Trophoblast cell (in vitro differentiated cells and primary cell): ENCODE measurements around the gene HOXA9.

ENCODE experiments used
- DNase-seq, 2 donors: peaks; one replicate each; pipeline ENCODE4 v3.0.0-alpha.2; 2016
- H2AFZ ChIP-seq: 2 replicates; pipeline ENCODE4 v1.6.1; 2013; ENCODE audit warnings: low read length, moderate library complexity, mild to moderate bottlenecking; ENCODE audit not compliant: insufficient read depth, poor library complexity
- H2AK5ac ChIP-seq: 2 replicates; pipeline ENCODE4 v1.6.1; 2013; ENCODE audit warnings: mild to moderate bottlenecking, low read length
- H2BK120ac ChIP-seq: 2 replicates; pipeline ENCODE4 v1.6.1; 2013; ENCODE audit warnings: low read length, mild to moderate bottlenecking, moderate library complexity; ENCODE audit not compliant: insufficient read depth, poor library complexity
- H2BK12ac ChIP-seq: 2 replicates; pipeline ENCODE4 v1.6.1; 2013; ENCODE audit warnings: mild to moderate bottlenecking, low read length, moderate library complexity
- H2BK5ac ChIP-seq: 2 replicates; pipeline ENCODE4 v1.6.1; 2013; ENCODE audit warnings: low read length, low read depth, moderate library complexity, mild to moderate bottlenecking; ENCODE audit not compliant: poor library complexity
- H3K14ac ChIP-seq: 2 replicates; pipeline ENCODE4 v1.6.1; 2013; ENCODE audit warnings: mild to moderate bottlenecking, low read length
- H3K18ac ChIP-seq: 2 replicates; pipeline ENCODE4 v1.6.1; 2013; ENCODE audit warnings: mild to moderate bottlenecking, low read length
- H3K23ac ChIP-seq: 2 replicates; pipeline ENCODE4 v1.6.1; 2013; ENCODE audit warnings: low read length
- H3K27ac ChIP-seq: 2 replicates; pipeline ENCODE4 v1.5.1; 2013; ENCODE audit warnings: low read depth, mild to moderate bottlenecking, inconsistent platforms, low read length, moderate library complexity
- H3K27me3 ChIP-seq: 2 replicates; pipeline ENCODE4 v1.6.1; 2013; ENCODE audit warnings: inconsistent platforms, mild to moderate bottlenecking, low read length, moderate library complexity; ENCODE audit not compliant: insufficient read depth
- H3K36me3 ChIP-seq, 2 experiments: 1 replicate in 1 of 2; 2 replicates in 1 of 2; pipeline ENCODE4 v1.6.1; 2013; ENCODE audit warnings: low read length in 2 of 2, mild to moderate bottlenecking in 2 of 2, moderate library complexity in 1 of 2; ENCODE audit not compliant: insufficient read depth in 2 of 2, control insufficient read depth in 1 of 2
- H3K4ac ChIP-seq: 2 replicates; pipeline ENCODE4 v1.6.1; 2013; ENCODE audit warnings: low read depth, mild to moderate bottlenecking, low read length, moderate library complexity
- H3K4me1 ChIP-seq, 2 experiments: 1 replicate in 1 of 2; 2 replicates in 1 of 2; pipeline ENCODE4 v1.6.1; 2013; ENCODE audit warnings: low read length in 2 of 2, mild to moderate bottlenecking in 2 of 2, moderate library complexity in 1 of 2; ENCODE audit not compliant: insufficient read depth in 2 of 2, control insufficient read depth in 1 of 2
- H3K4me2 ChIP-seq: 2 replicates; pipeline ENCODE4 v1.6.1; 2013; ENCODE audit warnings: inconsistent platforms, mild to moderate bottlenecking, low read length, moderate library complexity
- H3K4me3 ChIP-seq: 2 replicates; pipeline ENCODE4 v1.5.1; 2013; ENCODE audit warnings: mild to moderate bottlenecking, low read depth, low read length, inconsistent platforms
- H3K79me1 ChIP-seq: one replicate; pipeline ENCODE4 v1.6.1; 2013; ENCODE audit warnings: low read length
- H3K79me2 ChIP-seq: 2 replicates; pipeline ENCODE4 v1.6.1; 2013; ENCODE audit warnings: low read length, mild to moderate bottlenecking; ENCODE audit not compliant: control insufficient read depth, insufficient read depth, poor library complexity
- H3K9ac ChIP-seq: 2 replicates; pipeline ENCODE4 v1.6.1; 2013; ENCODE audit warnings: mild to moderate bottlenecking, low read length
- H3K9me3 ChIP-seq: 2 replicates; pipeline ENCODE4 v1.6.1; 2013; ENCODE audit warnings: low read depth, mild to moderate bottlenecking, control low read depth, inconsistent platforms, low read length; ENCODE audit not compliant: insufficient read depth
- H4K12ac ChIP-seq: 2 replicates; pipeline ENCODE4 v1.6.1; 2013; ENCODE audit warnings: low read depth, mild to moderate bottlenecking, low read length, moderate library complexity
- H4K8ac ChIP-seq: 2 replicates; pipeline ENCODE4 v1.6.1; 2013; ENCODE audit warnings: low read depth, mild to moderate bottlenecking, low read length, moderate library complexity
- H4K91ac ChIP-seq: one replicate; pipeline ENCODE4 v1.6.1; 2013; ENCODE audit warnings: low read depth, mild to moderate bottlenecking, low read length, moderate library complexity
- WGBS: extraction: QIAGEN DNeasy Blood & Tissue Kit; methylation state at CpG from one replicate; pipeline ENCODE4 v1.1.7; 2013; ENCODE audit warnings: missing lambda C conversion rate; ENCODE audit not compliant: insufficient read length, insufficient coverage; ENCODE audit errors: extremely low coverage; 5-methylcytosine and 5-hydroxymethylcytosine counted together

The HOXA9 gene

DNA sequence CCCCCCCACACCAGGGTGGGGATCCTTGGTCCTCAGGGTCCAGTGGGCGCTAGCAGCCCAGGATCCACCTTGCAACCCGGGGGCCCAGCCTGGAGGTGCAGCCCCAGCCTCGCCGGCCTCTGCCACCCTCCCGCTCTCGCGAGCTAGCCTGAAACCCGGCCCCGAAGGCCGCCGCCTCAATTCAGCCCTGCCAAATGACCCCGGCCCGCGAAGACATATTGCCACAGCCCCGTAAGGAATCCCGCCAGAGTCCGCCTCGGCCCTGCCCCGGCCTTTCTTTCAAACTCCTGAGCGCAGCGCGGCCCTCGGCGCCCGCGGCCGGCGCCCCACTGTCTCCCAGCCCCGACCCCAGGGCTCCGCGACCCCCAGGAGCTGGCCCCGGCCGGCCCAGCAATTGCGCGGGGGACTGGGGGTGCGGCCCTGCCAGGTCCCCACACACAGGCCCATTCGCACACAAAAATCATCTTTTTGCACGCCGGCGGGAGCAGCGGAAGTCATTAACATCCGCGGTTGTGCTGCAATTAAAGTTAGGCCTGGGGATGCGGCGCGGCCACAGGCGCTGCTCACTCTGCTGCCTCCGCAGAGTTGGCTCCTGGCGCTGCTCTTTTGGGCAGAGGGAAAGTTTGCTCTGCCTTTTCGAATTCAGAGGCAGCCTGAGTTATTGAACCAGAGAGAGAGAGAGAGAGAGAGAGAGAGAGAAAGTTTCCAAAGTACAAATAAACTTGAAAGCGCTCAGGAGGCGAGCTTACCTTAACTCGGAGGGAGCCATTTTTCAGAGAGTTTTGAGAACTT lies 25.8 kb downstream of the HOXA9 start:
- Histone ChIP-seq H2BK5ac (no peak overlapping the region), H2AFZ (no peak overlapping the region), H3K4me1 (peaks cover 3 to 11% of the 10 kb centered on the region in 2 experiments), H3K18ac (no peak overlapping the region), H2AK5ac (no peak overlapping the region), H4K91ac (no peak overlapping the region), H3K14ac (no peak overlapping the region), H4K8ac (no peak overlapping the region), H3K4ac (no peak overlapping the region), H3K79me1 (no peaks in the 10 kb centered on the region), H3K23ac (no peak overlapping the region), H3K79me2 (no peaks in the 10 kb centered on the region), H2BK12ac (no peak overlapping the region), H3K4me2 (no peak overlapping the region), H3K9me3 (peaks cover 8% of the 10 kb centered on the region), H4K12ac (no peak overlapping the region), H3K27me3 (peaks cover 86% of the 10 kb centered on the region), H3K27ac (no peak overlapping the region), H3K4me3 (no peak overlapping the region), H2BK120ac (no peak overlapping the region), H3K9ac (no peak overlapping the region), H3K36me3 (no peaks in the 10 kb centered on the region)
- WGBS = no CpG with 5 or more reads among the region's 53 CpGs
- DNase-seq = no peak

GRCh38 chr7:27138985-27139333 lies 26.4 kb downstream of the HOXA9 start:
- Histone ChIP-seq H3K4me3 (no peak overlapping the region), H3K9ac (no peak overlapping the region), H3K14ac (no peak overlapping the region), H3K79me1 (no peaks in the 10 kb centered on the region), H3K9me3 (peaks cover 6% of the 10 kb centered on the region), H4K8ac (no peak overlapping the region), H3K23ac (no peak overlapping the region), H3K18ac (no peak overlapping the region), H4K91ac (no peak overlapping the region), H3K36me3 (no peaks in the 10 kb centered on the region), H2AK5ac (no peak overlapping the region), H3K4ac (no peak overlapping the region), H4K12ac (no peak overlapping the region), H2BK12ac (no peak overlapping the region), H3K27ac (no peak overlapping the region), H2BK120ac (no peak overlapping the region), H2BK5ac (no peak overlapping the region), H3K27me3 (peaks cover 83% of the 10 kb centered on the region), H3K4me1 (peaks cover 3 to 11% of the 10 kb centered on the region in 2 experiments), H2AFZ (no peak overlapping the region), H3K79me2 (no peaks in the 10 kb centered on the region), H3K4me2 (no peak overlapping the region)
- no CpG with 5 or more reads among the region's 11 CpGs for WGBS
- no peak for DNase-seq

- peaks cover 2% of the 10 kb centered on the region for H3K9me3 ChIP-seq
- no peak overlapping the region for H2BK12ac ChIP-seq
- no peak overlapping the region for H3K9ac ChIP-seq
- H3K4me3 ChIP-seq = no peak overlapping the region
- H4K91ac ChIP-seq = no peak overlapping the region
- H3K27ac ChIP-seq = no peak overlapping the region
- no peaks in the 10 kb centered on the region for H3K36me3 ChIP-seq
- H2AFZ ChIP-seq = no peak overlapping the region
- H3K79me2 ChIP-seq = no peaks in the 10 kb centered on the region
- no peaks in the 10 kb centered on the region for H3K79me1 ChIP-seq
- H4K12ac ChIP-seq = no peak overlapping the region
- H2BK120ac ChIP-seq = no peak overlapping the region
- H3K4me1 ChIP-seq = peaks cover 3 to 7% of the 10 kb centered on the region in 2 experiments
- no peak overlapping the region for H3K4ac ChIP-seq
- no peak overlapping the region for H2BK5ac ChIP-seq
- no peak for DNase-seq
- no peak overlapping the region for H3K23ac ChIP-seq
- H3K14ac ChIP-seq = no peak overlapping the region
- H3K18ac ChIP-seq = no peak overlapping the region
- no peak overlapping the region for H2AK5ac ChIP-seq
- WGBS = no CpG with 5 or more reads among the region's 1 CpG
- no peak overlapping the region for H3K4me2 ChIP-seq
- H3K27me3 ChIP-seq = peaks cover 83% of the 10 kb centered on the region
- no peak overlapping the region for H4K8ac ChIP-seq
Observed at GRCh38 chr7:27138472-27138871, 26.9 kb downstream of the HOXA9 start.

GRCh38 chr7:27137640-27138315 lies 27.6 kb downstream of the HOXA9 start:
- Histone ChIP-seq H3K4me2 (no peak overlapping the region), H3K4me3 (no peak overlapping the region), H2BK120ac (no peak overlapping the region), H3K23ac (no peak overlapping the region), H3K79me2 (no peaks in the 10 kb centered on the region), H3K4ac (no peak overlapping the region), H3K27me3 (peaks cover 79% of the 10 kb centered on the region), H3K79me1 (no peaks in the 10 kb centered on the region), H2BK5ac (no peak overlapping the region), H3K9ac (no peak overlapping the region), H3K27ac (no peak overlapping the region), H3K36me3 (no peaks in the 10 kb centered on the region), H3K4me1 (peaks cover 0 to under 1% of the 10 kb centered on the region in 2 experiments), H2AFZ (no peak overlapping the region), H3K14ac (no peak overlapping the region), H3K9me3 (no peaks in the 10 kb centered on the region), H2AK5ac (no peak overlapping the region), H4K8ac (no peak overlapping the region), H2BK12ac (no peak overlapping the region), H3K18ac (no peak overlapping the region), H4K12ac (no peak overlapping the region), H4K91ac (no peak overlapping the region)
- no peak for DNase-seq
- no CpG with 5 or more reads among the region's 2 CpGs for WGBS
